Glutamatergic neuron (in vitro differentiated cells): ENCODE measurements around the gene NTM. TPM values are rescaled to one million over a fixed set of nuclear protein-coding genes. Genes with fewer than 3 reads are reported as not detected.

Experiments
- DNase-seq: peaks from one replicate; pipeline ENCODE4 v3.0.0; 2022
- H3K27ac Mint-ChIP-seq: one replicate; pipeline ENCODE4 v1.8.0; 2020; ENCODE audit warnings: mild to moderate bottlenecking, mixed read lengths, inconsistent platforms; ENCODE audit not compliant: unreplicated experiment
- H3K27me3 Mint-ChIP-seq: one replicate; pipeline ENCODE4 v1.8.0; 2020; ENCODE audit warnings: mild to moderate bottlenecking, moderate library complexity, mixed read lengths, inconsistent platforms; ENCODE audit not compliant: unreplicated experiment
- H3K36me3 Mint-ChIP-seq: one replicate; pipeline ENCODE4 v1.8.0; 2020; ENCODE audit warnings: mild to moderate bottlenecking, mixed read lengths, inconsistent platforms; ENCODE audit not compliant: unreplicated experiment
- H3K4me1 Mint-ChIP-seq: one replicate; pipeline ENCODE4 v1.8.0; 2020; ENCODE audit warnings: mild to moderate bottlenecking, low read depth, mixed read lengths, inconsistent platforms; ENCODE audit not compliant: unreplicated experiment
- H3K4me3 Mint-ChIP-seq: one replicate; pipeline ENCODE4 v1.8.0; 2020; ENCODE audit warnings: mild to moderate bottlenecking, mixed read lengths, inconsistent platforms; ENCODE audit not compliant: unreplicated experiment
- H3K9me3 Mint-ChIP-seq: one replicate; pipeline ENCODE4 v1.8.0; 2020; ENCODE audit warnings: mild to moderate bottlenecking, moderate library complexity, mixed read lengths, inconsistent platforms; ENCODE audit not compliant: unreplicated experiment
- total RNA-seq: library from RNA; stranded (reverse); fragmentation: NEBNext Ultra II Directional; extraction: Animal tissue kit (Norgen Biotek cat#: 25700); gene quantifications from one replicate; pipeline ENCODE4 v1.2.1, GENCODE V29; 2021; ENCODE audit not compliant: unreplicated experiment
- TF ChIP-seq, protein P1 (sequence below): fragments of 200-600 bp; sonication (generic); IDR thresholded peaks from one replicate; pipeline ENCODE4 v1.5.0; 2021; ENCODE audit not compliant: partially characterized antibody, unreplicated experiment

NTM gene
- total RNA-seq, 1 donor from 2014 or later = 1.2 TPM

DNA sequence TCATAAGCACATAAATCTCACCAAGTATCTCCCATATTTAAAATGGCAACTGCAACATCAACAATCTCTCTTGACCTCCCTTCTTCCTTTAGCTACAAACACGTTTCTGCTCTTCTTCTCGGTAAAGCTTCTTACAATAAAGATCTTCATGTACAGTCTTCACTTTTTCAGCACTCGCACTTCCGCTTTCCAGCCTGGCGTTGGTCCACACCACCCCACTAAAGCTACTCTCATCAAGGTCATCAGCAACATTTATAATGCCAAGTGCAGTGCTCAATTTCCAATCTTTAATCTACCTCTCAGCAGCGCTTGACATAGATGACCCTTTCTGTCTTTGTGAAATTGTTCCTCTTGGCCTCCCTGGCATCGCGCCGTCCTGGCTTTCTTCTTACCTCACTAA, 33.6 kb downstream of the NTM start:
- Mint-ChIP-seq H3K9me3 (no peaks in the 10 kb centered on the region), H3K27me3 (no peaks in the 10 kb centered on the region), H3K36me3 (no peaks in the 10 kb centered on the region), H3K4me1 (no peaks in the 10 kb centered on the region), H3K27ac (no peak overlapping the region), H3K4me3 (no peak overlapping the region)
- no peak for DNase-seq
- TF ChIP-seq, protein P1, sequence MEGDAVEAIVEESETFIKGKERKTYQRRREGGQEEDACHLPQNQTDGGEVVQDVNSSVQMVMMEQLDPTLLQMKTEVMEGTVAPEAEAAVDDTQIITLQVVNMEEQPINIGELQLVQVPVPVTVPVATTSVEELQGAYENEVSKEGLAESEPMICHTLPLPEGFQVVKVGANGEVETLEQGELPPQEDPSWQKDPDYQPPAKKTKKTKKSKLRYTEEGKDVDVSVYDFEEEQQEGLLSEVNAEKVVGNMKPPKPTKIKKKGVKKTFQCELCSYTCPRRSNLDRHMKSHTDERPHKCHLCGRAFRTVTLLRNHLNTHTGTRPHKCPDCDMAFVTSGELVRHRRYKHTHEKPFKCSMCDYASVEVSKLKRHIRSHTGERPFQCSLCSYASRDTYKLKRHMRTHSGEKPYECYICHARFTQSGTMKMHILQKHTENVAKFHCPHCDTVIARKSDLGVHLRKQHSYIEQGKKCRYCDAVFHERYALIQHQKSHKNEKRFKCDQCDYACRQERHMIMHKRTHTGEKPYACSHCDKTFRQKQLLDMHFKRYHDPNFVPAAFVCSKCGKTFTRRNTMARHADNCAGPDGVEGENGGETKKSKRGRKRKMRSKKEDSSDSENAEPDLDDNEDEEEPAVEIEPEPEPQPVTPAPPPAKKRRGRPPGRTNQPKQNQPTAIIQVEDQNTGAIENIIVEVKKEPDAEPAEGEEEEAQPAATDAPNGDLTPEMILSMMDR = no peak

DNA sequence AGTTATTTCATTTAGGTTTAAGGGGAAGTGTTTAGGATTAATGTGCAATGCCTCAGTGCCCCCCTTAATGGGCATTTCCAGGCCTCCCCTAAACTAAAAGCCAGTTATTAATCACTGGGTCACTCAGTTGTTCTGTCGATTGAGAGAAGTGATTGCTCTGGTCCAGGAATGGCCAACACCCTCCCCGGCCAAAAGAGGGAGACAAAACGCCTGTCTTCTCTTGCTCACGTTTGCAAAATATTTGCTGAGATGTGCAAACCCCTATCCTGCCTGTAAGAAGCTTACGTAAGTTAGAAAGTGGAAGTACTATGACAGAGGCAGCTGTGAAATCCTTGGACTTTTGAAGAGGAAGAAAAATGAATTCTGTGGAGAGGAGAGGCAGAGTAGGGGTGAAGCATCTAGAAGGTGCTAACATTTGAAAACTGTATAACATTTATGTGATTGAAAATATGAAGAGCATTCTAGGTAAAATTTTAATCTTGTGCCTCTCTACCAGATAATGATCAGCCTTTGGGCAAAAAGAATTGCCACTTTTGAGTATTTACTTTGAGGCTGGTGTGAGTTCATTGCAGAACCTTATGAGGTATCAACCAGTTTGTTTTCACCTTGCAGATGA, 37.7 kb downstream of the NTM start:
- Mint-ChIP-seq H3K27ac (no peak overlapping the region), H3K4me1 (peaks cover 3% of the 10 kb centered on the region), H3K4me3 (no peak overlapping the region), H3K9me3 (no peaks in the 10 kb centered on the region), H3K36me3 (no peaks in the 10 kb centered on the region), H3K27me3 (no peaks in the 10 kb centered on the region)
- DNase-seq = peak; percentile 64
- TF ChIP-seq, protein P1 = peak; percentile 52

DNA sequence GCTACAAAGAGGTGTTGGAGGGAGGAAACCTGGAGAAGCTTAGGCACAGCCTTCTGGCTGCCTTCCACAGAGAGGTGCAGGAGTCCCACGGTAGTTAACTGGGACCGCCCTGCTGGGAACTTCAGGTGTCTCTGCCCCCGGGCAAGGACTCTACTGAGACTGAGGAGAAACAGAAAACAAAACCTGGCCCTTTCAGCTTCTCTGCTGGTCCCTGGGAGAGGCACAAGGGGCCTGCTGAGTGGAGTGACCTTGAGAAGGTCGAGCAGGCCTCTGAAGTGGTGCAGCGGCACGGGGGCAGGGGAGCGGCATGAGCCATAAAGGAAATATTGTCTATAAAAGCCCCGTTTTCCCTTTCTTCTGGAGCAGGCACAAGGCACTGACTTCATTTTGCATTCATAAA, 38.9 kb downstream of the NTM start:
- H3K9me3 Mint-ChIP-seq = no peaks in the 10 kb centered on the region
- no peaks in the 10 kb centered on the region for H3K27me3 Mint-ChIP-seq
- DNase-seq = no peak
- no peak overlapping the region for H3K4me3 Mint-ChIP-seq
- H3K36me3 Mint-ChIP-seq = no peaks in the 10 kb centered on the region
- TF ChIP-seq, protein P1 = no peak
- no peak overlapping the region for H3K27ac Mint-ChIP-seq
- peaks cover 3% of the 10 kb centered on the region for H3K4me1 Mint-ChIP-seq

DNA sequence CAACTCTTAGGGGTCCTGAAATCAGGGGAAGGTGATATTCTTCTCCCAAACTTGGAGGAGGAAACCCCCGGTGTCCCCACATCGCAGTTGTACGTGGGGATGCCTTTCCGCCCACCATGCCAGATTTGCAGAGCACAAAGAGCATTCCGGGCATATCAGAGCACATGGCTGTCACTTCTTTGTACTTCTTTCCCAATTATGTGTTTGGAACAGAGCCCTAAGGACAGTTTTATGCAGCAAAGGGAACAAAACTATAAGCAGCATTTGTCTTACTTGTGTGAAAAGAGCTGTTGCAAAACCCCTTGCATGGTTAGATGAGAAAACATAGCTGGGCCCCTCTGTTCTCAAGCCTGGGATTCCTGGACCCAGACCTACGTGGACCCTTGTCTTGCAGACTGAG, 41.2 kb downstream of the NTM start:
- Mint-ChIP-seq H3K27me3 (no peaks in the 10 kb centered on the region), H3K9me3 (no peaks in the 10 kb centered on the region), H3K4me1 (peaks cover 3% of the 10 kb centered on the region), H3K27ac (no peak overlapping the region), H3K36me3 (no peaks in the 10 kb centered on the region), H3K4me3 (no peak overlapping the region)
- TF ChIP-seq, protein P1 = no peak
- DNase-seq = no peak

DNA sequence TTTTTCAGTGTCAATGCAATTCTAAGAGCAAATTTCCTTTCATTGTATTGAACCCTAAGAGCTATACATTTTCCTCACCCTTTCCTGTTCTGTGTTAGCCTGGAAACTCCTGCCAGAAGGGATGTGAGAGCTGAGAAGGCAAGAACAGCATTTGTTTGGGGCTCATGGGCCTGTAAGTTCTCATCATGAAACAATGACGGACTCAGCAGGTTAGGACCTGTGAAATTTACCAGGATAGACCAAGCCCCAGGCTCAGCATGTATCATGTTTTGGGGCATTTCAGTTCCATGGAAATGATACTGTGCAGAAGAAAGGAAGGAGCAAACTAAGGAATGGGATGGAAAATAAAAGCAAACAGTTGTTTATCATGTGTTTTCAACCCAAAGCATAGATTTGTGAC, 41.6 kb downstream of the NTM start:
- DNase-seq = no peak
- H3K27me3 Mint-ChIP-seq = no peaks in the 10 kb centered on the region
- no peak overlapping the region for H3K4me3 Mint-ChIP-seq
- TF ChIP-seq, protein P1 = no peak
- no peaks in the 10 kb centered on the region for H3K36me3 Mint-ChIP-seq
- H3K4me1 Mint-ChIP-seq = peaks cover 3% of the 10 kb centered on the region
- no peaks in the 10 kb centered on the region for H3K9me3 Mint-ChIP-seq
- H3K27ac Mint-ChIP-seq = no peak overlapping the region
